Measurements from ENCODE around the gene SLC7A7.
"Not testable (repeated sequence)": the region's sequence is repeated elsewhere in the genome, so short reads cannot be mapped to it uniquely, and the experiment has no call there.

The SLC7A7 gene

DNA sequence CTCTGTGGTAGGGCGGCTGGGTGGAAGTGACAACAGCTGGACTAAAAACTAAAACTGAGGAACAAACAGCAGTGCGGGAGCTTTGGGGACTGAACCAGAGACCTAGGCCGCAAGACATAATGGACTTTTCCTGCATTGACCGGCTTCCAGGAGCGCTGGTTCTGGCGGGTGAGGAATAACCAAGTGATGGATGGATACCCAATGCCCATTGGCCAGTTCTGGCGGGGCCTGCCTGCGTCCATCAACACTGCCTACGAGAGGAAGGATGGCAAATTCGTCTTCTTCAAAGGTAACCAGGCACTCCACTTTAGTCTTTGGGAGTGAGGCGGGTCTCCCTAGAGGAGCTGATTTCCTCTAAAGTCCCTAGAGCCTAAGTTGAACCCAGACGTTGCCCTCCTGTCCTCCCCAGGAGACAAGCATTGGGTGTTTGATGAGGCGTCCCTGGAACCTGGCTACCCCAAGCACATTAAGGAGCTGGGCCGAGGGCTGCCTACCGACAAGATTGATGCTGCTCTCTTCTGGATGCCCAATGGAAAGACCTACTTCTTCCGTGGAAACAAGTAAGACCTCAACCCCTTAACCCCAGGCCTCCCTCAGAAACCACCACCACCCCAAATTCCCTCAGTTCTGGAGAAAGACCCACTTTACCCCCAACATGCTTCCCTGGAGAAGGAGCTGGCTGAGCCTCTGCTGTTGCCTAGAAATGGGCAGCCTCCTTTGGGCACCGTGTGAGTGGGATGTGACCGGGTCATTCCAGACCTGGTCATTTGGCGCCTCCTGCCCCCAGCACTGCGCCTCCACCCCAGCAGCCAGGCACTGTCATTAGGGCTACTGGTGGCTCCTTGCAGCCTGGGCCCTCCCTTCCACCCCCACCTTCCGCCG, 29.2 kb upstream of the SLC7A7 start:
- FAIRE-seq (no peak), DNase-seq (ENCODE audit: insufficient read length, low spot score) (no peak)

GRCh38 chr14:22843123-22843925, 28.1 kb upstream of the SLC7A7 start:
- no peak for FAIRE-seq
- no peak for DNase-seq (ENCODE audit: insufficient read length, low spot score)

GRCh38 chr14:22842211-22843122, 27.2 kb upstream of the SLC7A7 start:
- FAIRE-seq: no peak
- no peak for DNase-seq (ENCODE audit: insufficient read length, low spot score)

- no peak for FAIRE-seq
These were observed 26.5 kb upstream of the SLC7A7 start for GRCh38 chr14:22841769-22842168.

GRCh38 chr14:22841311-22841710, 26.1 kb upstream of the SLC7A7 start:
- DNase-seq (ENCODE audit: insufficient read length, low spot score) (no peak), FAIRE-seq (no peak)

More at GRCh38 chr14:22841769-22842168, 26.5 kb upstream of the SLC7A7 start:
- no peak for DNase-seq (ENCODE audit: insufficient read length, low spot score)

DNA sequence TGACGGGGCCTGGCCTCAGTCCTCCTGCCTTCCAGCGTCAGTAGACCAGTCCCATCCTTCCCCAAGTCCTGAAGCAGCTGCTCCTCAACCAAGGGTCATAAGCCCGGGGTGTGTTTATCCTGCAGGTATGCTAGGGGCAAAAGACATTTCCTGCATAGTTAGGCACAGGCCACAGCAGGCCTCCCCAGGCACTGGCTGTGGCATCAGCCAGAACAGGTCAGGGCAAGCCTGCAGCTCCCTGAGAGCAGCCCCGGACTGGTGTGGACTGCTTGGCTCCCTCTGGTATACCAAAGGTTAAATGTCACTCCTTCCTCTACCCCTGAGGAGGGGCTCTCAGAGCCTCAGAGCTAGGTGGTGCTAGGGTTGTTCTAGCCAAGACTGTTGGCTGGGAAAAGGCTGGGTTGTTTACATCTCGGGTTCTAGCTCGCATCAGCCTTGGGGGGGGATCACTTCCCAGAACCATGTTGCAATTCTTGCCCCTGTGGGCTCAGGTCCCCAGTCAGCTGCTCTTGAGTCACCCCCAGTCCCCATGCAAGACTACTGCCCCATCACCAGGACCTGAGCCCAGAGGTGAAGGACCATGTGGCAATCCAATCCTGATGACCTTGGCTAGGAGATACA, 24.0 kb upstream of the SLC7A7 start:
- FAIRE-seq (no peak), DNase-seq (ENCODE audit: insufficient read length, low spot score) (no peak)

DNA sequence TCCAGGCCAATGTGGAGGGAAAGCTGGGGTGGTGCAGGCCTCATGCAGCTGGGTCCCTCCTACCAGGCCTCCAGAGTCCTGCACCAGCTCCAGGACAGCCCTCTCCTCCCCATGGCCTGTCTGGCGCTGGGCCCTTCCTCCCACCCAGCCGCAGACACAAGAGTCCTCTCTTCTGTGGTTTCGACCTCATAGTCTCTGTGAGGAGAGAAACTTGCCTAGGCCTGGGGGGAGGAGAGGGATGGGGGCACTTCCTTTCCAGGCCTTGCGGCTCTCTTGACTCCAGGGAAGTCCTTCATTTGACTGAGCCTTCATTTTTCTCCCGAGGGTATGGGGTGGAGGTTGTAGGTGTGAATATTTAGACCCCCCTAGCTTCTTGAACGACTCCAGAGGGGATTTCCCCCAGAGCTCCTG, 23.4 kb upstream of the SLC7A7 start:
- no peak for FAIRE-seq
- DNase-seq (ENCODE audit: insufficient read length, low spot score): no peak

GRCh38 chr14:22837750-22838538, 22.7 kb upstream of the SLC7A7 start:
- FAIRE-seq (no peak), DNase-seq (ENCODE audit: insufficient read length, low spot score) (no peak)

DNA sequence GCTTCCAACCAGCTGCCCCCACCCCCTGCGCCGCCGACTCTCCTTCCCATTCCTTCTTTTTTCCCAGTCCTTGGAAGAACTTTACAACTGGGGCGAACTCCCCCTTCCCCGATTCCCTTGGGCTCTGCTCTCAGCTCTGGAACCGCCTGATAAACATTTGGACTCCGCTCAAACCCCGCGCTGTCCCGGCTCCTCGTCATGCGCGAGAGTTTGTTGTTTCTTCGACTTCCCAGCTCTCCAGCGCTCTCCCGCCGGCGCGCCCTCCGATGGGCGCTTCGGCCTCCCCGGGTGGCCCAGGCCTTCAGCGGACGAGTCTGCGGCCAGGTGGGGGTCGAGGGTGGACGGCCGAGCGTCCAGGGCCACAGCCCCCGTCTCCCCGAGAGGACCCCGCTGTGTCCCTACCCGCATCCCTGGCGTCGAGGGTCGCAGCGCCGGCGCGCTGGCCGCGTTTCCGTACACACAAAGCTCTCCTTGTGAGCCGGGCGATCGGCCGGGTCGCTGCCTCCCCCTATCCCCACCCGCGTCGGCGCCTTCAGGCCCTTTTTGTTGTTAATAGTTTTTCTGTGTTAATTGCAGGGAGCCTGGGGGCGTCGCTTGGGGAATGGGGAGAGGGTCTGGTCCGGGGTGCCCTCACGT, 22.0 kb upstream of the SLC7A7 start:
- DNase-seq (ENCODE audit: insufficient read length, low spot score) (peak; percentile 19), FAIRE-seq (no peak)

DNA sequence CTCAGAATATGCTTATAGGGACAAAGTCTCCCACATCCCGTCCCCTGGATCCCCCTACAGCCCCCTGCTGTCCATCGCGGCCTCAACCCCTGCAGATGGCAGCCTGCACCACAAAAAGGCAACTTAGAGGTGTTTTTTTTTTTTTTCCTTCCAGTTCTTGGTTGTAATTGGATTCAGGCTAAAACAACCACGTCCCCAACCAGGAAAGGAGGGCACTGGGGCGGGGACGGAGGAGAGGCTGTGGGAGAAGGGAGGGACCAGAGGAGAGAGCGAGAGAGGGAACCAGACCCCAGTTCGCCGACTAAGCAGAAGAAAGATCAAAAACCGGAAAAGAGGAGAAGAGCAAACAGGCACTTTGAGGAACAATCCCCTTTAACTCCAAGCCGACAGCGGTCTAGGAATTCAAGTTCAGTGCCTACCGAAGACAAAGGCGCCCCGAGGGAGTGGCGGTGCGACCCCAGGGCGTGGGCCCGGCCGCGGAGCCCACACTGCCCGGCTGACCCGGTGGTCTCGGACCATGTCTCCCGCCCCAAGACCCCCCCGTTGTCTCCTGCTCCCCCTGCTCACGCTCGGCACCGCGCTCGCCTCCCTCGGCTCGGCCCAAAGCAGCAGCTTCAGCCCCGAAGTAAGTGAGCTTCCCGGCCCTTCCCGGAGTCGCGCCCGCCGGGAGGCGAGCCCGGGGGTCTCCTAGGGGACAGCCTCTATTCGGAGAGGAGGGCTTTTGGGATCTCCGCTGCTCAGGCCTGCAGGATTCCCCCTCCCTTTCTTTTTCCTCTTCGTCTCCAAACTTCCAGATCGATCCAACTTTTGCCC, 21.3 kb upstream of the SLC7A7 start, which contains the start of gene MMP14:
Gene MMP14 (plus strand): TSS at position 285 of the 813 bp plus-strand sequence. CDS start 233 bp downstream, at position 518.
- DNase-seq (ENCODE audit: insufficient read length, low spot score) (peak; percentile 58), FAIRE-seq (no peak)

DNA sequence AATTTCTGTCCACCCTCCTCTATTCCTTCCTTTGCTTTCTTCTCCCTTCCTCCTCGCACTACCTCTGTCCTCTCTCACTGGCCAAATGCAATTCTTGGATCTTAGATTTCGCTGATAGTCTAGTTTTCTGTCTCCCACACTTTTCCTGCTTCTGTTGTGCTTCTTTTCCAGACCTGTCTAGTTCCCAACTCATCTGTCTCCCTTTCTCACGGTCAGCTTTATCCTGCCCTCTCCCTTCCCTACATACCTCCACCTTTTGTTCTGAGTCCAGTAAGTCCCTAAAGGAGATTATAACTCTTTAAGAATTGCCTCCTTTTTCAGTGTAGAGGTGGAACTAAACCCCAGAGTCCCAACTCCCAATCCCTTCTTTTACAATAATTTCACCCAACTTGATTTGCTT, 20.3 kb upstream of the SLC7A7 start:
- no peak for FAIRE-seq
- DNase-seq (ENCODE audit: insufficient read length, low spot score): no peak

DNA sequence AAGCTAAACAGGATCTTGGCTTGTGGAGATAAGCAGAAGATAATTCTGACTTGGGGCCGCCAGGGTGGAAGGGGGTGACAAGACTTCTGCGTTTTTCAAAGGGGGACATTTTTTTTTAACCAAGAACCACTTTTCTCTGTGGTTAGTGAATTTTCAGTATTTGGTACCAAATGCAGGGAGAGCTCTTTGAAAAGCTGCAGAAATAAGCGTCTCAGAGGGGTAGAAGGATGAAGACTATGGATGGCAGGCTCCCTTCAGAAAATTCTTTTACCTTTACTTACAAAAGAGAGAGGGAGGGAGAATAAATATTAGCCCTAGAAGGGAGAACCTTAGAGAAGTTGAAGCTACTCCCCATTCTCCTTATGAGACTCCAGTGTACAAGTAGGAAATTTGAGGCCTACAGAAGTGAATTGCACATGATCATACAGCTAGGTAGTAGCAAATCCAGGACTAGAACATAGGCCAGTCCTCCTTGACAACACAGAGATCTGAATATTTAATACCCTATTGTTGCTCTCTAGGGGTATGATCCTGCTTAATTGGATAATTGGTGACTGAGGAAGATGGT, 15.3 kb upstream of the SLC7A7 start:
- FAIRE-seq (no peak), DNase-seq (ENCODE audit: insufficient read length, low spot score) (no peak)

GRCh38 chr14:22829661-22830442, 14.6 kb upstream of the SLC7A7 start, which contains the start of gene MRPL52:
MRPL52 (plus strand) TSS chr14:22829887; CDS start chr14:22829913, 26 bp downstream.
- DNase-seq (ENCODE audit: insufficient read length, low spot score): peak; percentile 69
- FAIRE-seq: no peak

DNA sequence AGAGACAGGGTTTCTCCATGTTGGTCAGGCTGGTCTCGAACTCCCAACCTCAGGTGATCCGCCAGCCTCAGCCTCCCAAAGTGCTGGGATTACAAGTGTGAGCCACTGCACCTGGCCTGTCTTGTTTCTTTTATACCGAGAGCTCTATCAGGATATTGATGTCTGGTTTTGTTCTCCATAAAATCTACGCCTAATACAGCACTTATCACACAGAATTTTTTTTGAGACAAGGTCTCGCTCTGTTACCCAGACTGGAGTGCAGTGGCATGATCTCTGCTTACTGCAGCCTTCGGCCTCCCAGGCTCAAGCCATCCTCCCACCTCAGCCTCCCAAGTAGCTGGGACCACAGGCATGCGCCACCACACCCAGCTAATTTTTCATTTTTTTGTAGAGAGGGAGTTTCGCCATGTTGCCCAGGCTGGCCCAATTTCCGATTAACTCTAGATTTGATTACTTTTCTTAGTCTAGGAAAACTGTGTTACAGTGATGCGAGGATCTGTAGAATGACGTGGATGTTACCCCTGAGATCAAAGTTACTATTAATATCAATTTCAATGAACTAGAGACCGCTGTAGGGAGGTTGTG, 13.9 kb upstream of the SLC7A7 start:
- not testable (repeated sequence) for FAIRE-seq; DNase-seq (ENCODE audit: insufficient read length, low spot score)

DNA sequence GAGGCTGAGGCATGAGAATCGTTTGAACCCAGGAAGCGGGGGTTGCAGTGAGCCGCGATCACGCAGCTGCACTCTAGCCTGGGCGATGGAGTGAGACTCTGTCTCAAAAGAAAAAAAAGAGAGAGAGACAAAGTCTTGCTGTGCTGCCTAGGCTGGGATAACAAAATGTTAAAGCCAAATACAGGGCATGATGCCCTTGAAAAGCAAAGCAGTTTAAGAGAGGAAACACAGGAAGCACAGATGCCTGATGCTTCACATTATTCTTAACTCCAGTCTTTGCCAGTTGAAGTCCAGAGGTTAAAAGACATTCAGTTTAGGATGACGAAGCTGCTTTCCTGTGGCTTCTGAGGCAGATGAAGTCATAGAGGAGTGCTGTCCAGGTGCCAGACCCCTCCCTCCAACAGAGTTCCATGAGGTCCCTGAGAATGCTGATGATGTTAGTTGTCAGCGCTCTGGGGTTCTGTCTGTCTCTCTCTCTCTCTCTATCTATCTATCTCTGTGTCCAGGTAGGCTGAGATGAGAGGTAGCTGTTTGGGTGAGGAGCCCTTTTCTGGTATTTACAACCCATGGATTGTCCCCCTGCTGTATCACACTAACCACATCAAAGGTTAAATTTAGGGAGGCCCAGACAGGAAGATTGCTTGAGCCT, 9.6 kb upstream of the SLC7A7 start:
- peak; percentile 47 for DNase-seq (ENCODE audit: insufficient read length, low spot score)
- no peak for FAIRE-seq

GRCh38 chr14:22822571-22823098, 7.4 kb upstream of the SLC7A7 start:
- FAIRE-seq (no peak), DNase-seq (ENCODE audit: insufficient read length, low spot score) (peak; percentile 63)

Data from HTR-8/SVneo (cell line).